ENCODE measurements around the gene NUP210.

DNA sequence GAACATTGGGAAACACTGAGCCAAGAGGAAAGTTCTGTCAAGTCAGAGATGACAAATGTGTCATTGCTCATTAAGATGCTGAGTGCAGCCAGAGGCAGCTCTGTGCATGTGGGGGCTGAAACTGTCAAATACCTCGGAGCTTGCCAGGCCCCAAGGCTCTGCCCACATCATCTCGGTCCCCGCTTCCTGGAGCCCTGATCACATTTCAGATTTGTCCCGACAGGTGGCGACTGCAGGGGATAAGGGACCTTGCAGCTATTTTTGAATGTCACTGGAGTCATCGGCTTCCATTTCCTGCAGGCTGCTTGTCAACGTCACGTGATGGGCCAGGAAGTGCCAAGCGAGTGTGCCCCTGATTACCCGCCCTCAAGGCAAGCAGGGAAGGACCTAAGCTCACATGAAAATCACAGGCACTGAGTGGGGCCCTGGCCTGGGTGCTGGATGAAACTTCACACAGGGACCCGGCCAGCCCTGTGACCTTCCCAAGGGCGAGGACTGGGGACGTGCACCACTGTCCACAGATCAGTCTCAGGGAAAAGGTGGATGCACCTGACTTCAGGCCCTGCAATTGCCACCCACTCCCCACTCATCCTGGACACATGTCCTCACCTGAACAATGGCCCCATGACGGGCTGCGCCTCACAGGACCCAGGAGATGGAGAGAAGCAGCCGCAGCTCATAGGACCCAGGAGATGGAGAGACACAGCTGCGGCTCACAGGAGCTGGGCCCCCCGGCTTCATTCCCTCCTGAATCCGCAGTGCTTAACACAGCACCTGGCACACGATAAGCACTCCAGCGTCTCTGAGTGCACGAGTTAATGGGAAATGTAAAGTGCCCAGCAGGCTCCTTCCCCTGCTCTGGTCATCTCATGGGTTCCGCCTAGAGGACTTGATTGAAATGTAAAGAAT lies 73.4 kb downstream of the NUP210 start:
- no peak for TF ChIP-seq GATA3 (IDR thresholded peaks at IDR 0.05; ENCODE audit: low read depth, low read length)
- TF ChIP-seq GATA2 (IDR thresholded peaks at IDR 0.05; ENCODE audit: low read depth, low read length), result no peak
